NCI-H226 (cell line): ENCODE results near the gene CERCAM.

ENCODE experiments used
- DNase-seq: peaks from one replicate; pipeline ENCODE4 v3.0.0-alpha.2; 2015

The CERCAM gene

GRCh38 chr9:128469070-128469469 lies 48.4 kb downstream of the CERCAM start:
- no peak for DNase-seq

GRCh38 chr9:128470560-128470959 lies 49.9 kb downstream of the CERCAM start:
- DNase-seq: no peak

GRCh38 chr9:128473104-128473503 lies 52.4 kb downstream of the CERCAM start:
- no peak for DNase-seq

GRCh38 chr9:128475867-128476266 lies 55.2 kb downstream of the CERCAM start:
- DNase-seq: no peak

- DNase-seq: no peak
Measured at GRCh38 chr9:128479262-128479661, 58.6 kb downstream of the CERCAM start.

- no peak for DNase-seq
Measured at GRCh38 chr9:128481561-128481960, 60.9 kb downstream of the CERCAM start.

GRCh38 chr9:128482186-128482585 lies 61.5 kb downstream of the CERCAM start:
- DNase-seq: no peak

- no peak for DNase-seq
Measured at GRCh38 chr9:128484686-128485413, 64.2 kb downstream of the CERCAM start.

GRCh38 chr9:128485414-128485855 lies 64.8 kb downstream of the CERCAM start:
- no peak for DNase-seq

- no peak for DNase-seq
Measured at GRCh38 chr9:128486201-128486600, 65.5 kb downstream of the CERCAM start.
